CD4-positive, CD25-positive, alpha-beta regulatory T cell (primary cell): ENCODE results near the gene ZNF786. TPM values are rescaled to one million over a fixed set of nuclear protein-coding genes. Genes with fewer than 3 reads are reported as not detected.
A peak's percentile ranks its signal among the peaks of the same experiment; 100 is the strongest.

Experiments used
- ATAC-seq, 2 donors: fragments of 150-1000 bp; cut with Tn5 transposase; one replicate each; pipeline ENCODE4 v1.10.0; 2021; ENCODE audit warnings: low read depth in 2 of 2, moderate number of reproducible peaks in 2 of 2, moderate library complexity in 1 of 2
- DNase-seq, 3 donors: peaks; one replicate each; pipeline versions ENCODE4 v3.0.0 to v3.0.0-alpha.2; 2012 to 2022; ENCODE audit warnings: mixed read lengths in 1 of 3
- H3K27ac ChIP-seq: one replicate; pipeline ENCODE4 v1.7.0; 2013; ENCODE audit warnings: mild to moderate bottlenecking, low read length; ENCODE audit not compliant: insufficient read depth, poor library complexity, severe bottlenecking
- H3K27me3 ChIP-seq: one replicate; pipeline ENCODE4 v1.7.0; 2013; ENCODE audit warnings: low read length; ENCODE audit not compliant: control insufficient read depth, insufficient read depth
- H3K36me3 ChIP-seq: one replicate; pipeline ENCODE4 v1.7.0; 2013; ENCODE audit warnings: mild to moderate bottlenecking, low read length, moderate library complexity; ENCODE audit not compliant: control insufficient read depth, insufficient read depth
- H3K4me1 ChIP-seq: 2 replicates; pipeline ENCODE4 v1.7.0; 2013; ENCODE audit warnings: mild to moderate bottlenecking, low read length; ENCODE audit not compliant: insufficient read depth, control insufficient read depth, poor library complexity, severe bottlenecking
- H3K4me3 ChIP-seq: one replicate; pipeline ENCODE4 v1.7.0; 2013; ENCODE audit warnings: low read depth, mild to moderate bottlenecking, low read length, moderate library complexity
- H3K9me3 ChIP-seq, 2 experiments: 1 replicate in 1 of 2; 2 replicates in 1 of 2; pipeline ENCODE4 v1.7.0; 2013; ENCODE audit warnings: low read length in 2 of 2, mild to moderate bottlenecking in 1 of 2, moderate library complexity in 1 of 2; ENCODE audit not compliant: control insufficient read depth in 2 of 2
- H3K27ac Mint-ChIP-seq, 3 donors: one replicate each; pipeline ENCODE4 v1.8.0; 2020 to 2022; ENCODE audit warnings: mild to moderate bottlenecking in 3 of 3, mixed read lengths in 3 of 3, moderate library complexity in 2 of 3
- H3K27me3 Mint-ChIP-seq: one replicate; pipeline ENCODE4 v1.8.0; 2022; ENCODE audit warnings: mild to moderate bottlenecking, mixed read lengths
- H3K36me3 Mint-ChIP-seq: one replicate; pipeline ENCODE4 v1.8.0; 2020; ENCODE audit warnings: mixed read lengths
- H3K4me1 Mint-ChIP-seq, 4 donors: one replicate each; pipeline ENCODE4 v1.8.0; 2020 to 2022; ENCODE audit warnings: mixed read lengths in 4 of 4, mild to moderate bottlenecking in 1 of 4
- H3K4me3 Mint-ChIP-seq, 4 donors: one replicate each; pipeline ENCODE4 v1.8.0; 2020 to 2022; ENCODE audit warnings: mild to moderate bottlenecking in 4 of 4, mixed read lengths in 4 of 4, moderate library complexity in 3 of 4
- H3K9me3 Mint-ChIP-seq, 7 donors: one replicate each; pipeline ENCODE4 v1.8.0; 2020 to 2022; ENCODE audit warnings: mixed read lengths in 7 of 7, mild to moderate bottlenecking in 3 of 7, moderate library complexity in 2 of 7
- polyA plus RNA-seq, 4 donors: library from polyadenylated mRNA; unstranded; fragments of 300-500 nt; fragmentation: Illumina TruSeq; gene quantifications; one replicate each; pipeline ENCODE4 v1.2.3, GENCODE V29; 2021
- total RNA-seq: library from RNA; stranded (reverse); gene quantifications from one replicate; pipeline ENCODE4 v1.2.3, GENCODE V29; 2022

The ZNF786 gene
- total and polyA plus RNA-seq, 5 donors from 2014 or later: 1.5 to 9.9 (median 6.3) TPM

- Histone ChIP-seq H3K36me3 (no peaks in the 10 kb centered on the region), H3K9me3 (no peaks in the 10 kb centered on the region), H3K27ac (peak overlapping the region; percentile 87), H3K27me3 (no peaks in the 10 kb centered on the region), H3K4me1 (peaks cover 29% of the 10 kb centered on the region), H3K4me3 (peak overlapping the region; percentile 90)
- no peak for ATAC-seq
- peaks cover 8% of the 10 kb centered on the region for H3K36me3 Mint-ChIP-seq
- peak overlapping the region; percentile 90 to 96 (median 94) for H3K4me3 Mint-ChIP-seq
- DNase-seq: no peak
- no peaks in the 10 kb centered on the region for H3K9me3 Mint-ChIP-seq
- peak overlapping the region; percentile 92 to 98 (median 93) for H3K27ac Mint-ChIP-seq
- H3K27me3 Mint-ChIP-seq: peaks cover 9% of the 10 kb centered on the region
- H3K4me1 Mint-ChIP-seq: peaks cover 24 to 57% (median 42%) of the 10 kb centered on the region in 4 donors
These were observed 62.7 kb downstream of the ZNF786 start for GRCh38 chr7:149027611-149028345.

- peak overlapping the region; percentile 87 for H3K27ac ChIP-seq
- no peaks in the 10 kb centered on the region for H3K9me3 ChIP-seq
- peaks cover 29% of the 10 kb centered on the region for H3K4me1 ChIP-seq
- Mint-ChIP-seq H3K9me3 (no peaks in the 10 kb centered on the region), H3K27ac (peak overlapping the region; percentile 84 to 93 (median 92)), H3K4me3 (peak overlapping the region; percentile 90 to 96 (median 94)), H3K36me3 (peaks cover 10% of the 10 kb centered on the region), H3K4me1 (peaks cover 24 to 58% (median 44%) of the 10 kb centered on the region in 4 donors), H3K27me3 (peaks cover 9% of the 10 kb centered on the region)
- peak overlapping the region; percentile 90 for H3K4me3 ChIP-seq
- H3K27me3 ChIP-seq: no peaks in the 10 kb centered on the region
- no peaks in the 10 kb centered on the region for H3K36me3 ChIP-seq
- DNase-seq (peak in 1 of 3 donors; percentile 35), ATAC-seq (no peak)
These were observed 63.5 kb downstream of the ZNF786 start for GRCh38 chr7:149027055-149027454.

GRCh38 chr7:149023662-149024061, 66.9 kb downstream of the ZNF786 start:
- peaks cover 3% of the 10 kb centered on the region for H3K27me3 Mint-ChIP-seq
- peaks cover 13% of the 10 kb centered on the region for H3K36me3 ChIP-seq
- no peak for DNase-seq
- H3K4me1 Mint-ChIP-seq: peaks cover 19 to 58% (median 40%) of the 10 kb centered on the region in 4 donors
- peaks cover 0 to 1% (median 0%) of the 10 kb centered on the region in 7 donors for H3K9me3 Mint-ChIP-seq
- no peaks in the 10 kb centered on the region for H3K9me3 ChIP-seq
- H3K27ac ChIP-seq: no peak overlapping the region
- H3K4me3 Mint-ChIP-seq: peak overlapping the region in 1 of 4 donors; percentile 3
- no peak for ATAC-seq
- H3K36me3 Mint-ChIP-seq: peaks cover 29% of the 10 kb centered on the region
- peaks cover 29% of the 10 kb centered on the region for H3K4me1 ChIP-seq
- H3K27me3 ChIP-seq: no peaks in the 10 kb centered on the region
- peak overlapping the region; percentile 69 to 80 (median 71) for H3K27ac Mint-ChIP-seq
- no peak overlapping the region for H3K4me3 ChIP-seq

GRCh38 chr7:149022756-149023360, 67.7 kb downstream of the ZNF786 start:
- H3K27ac ChIP-seq: no peak overlapping the region
- no peak for DNase-seq

GRCh38 chr7:149021725-149022062, 68.8 kb downstream of the ZNF786 start:
- Mint-ChIP-seq H3K4me3 (peak overlapping the region in 1 of 4 donors; percentile 47), H3K9me3 (peaks cover 0 to 1% (median 0%) of the 10 kb centered on the region in 7 donors), H3K4me1 (peaks cover 8 to 44% (median 29%) of the 10 kb centered on the region in 4 donors), H3K27me3 (no peaks in the 10 kb centered on the region), H3K27ac (peak overlapping the region in 1 of 3 donors; percentile 74), H3K36me3 (peaks cover 32% of the 10 kb centered on the region)
- H3K4me1 ChIP-seq: peaks cover 16% of the 10 kb centered on the region
- H3K36me3 ChIP-seq: peaks cover 21% of the 10 kb centered on the region
- H3K4me3 ChIP-seq: no peak overlapping the region
- no peaks in the 10 kb centered on the region for H3K9me3 ChIP-seq
- H3K27ac ChIP-seq: no peak overlapping the region
- H3K27me3 ChIP-seq: no peaks in the 10 kb centered on the region
- no peak for DNase-seq
- no peak for ATAC-seq

More at GRCh38 chr7:149022756-149023360, 67.7 kb downstream of the ZNF786 start:
- Mint-ChIP-seq H3K27ac (peak overlapping the region in 2 of 3 donors; percentile 38 to 56), H3K9me3 (peaks cover 0 to 1% (median 0%) of the 10 kb centered on the region in 7 donors), H3K4me1 (peaks cover 19 to 55% (median 38%) of the 10 kb centered on the region in 4 donors), H3K4me3 (peak overlapping the region in 1 of 4 donors; percentile 47), H3K27me3 (no peaks in the 10 kb centered on the region), H3K36me3 (peaks cover 29% of the 10 kb centered on the region)
- Histone ChIP-seq H3K9me3 (no peaks in the 10 kb centered on the region), H3K27me3 (no peaks in the 10 kb centered on the region), H3K4me3 (no peak overlapping the region), H3K4me1 (peaks cover 28% of the 10 kb centered on the region), H3K36me3 (peaks cover 17% of the 10 kb centered on the region)
- no peak for ATAC-seq

DNA sequence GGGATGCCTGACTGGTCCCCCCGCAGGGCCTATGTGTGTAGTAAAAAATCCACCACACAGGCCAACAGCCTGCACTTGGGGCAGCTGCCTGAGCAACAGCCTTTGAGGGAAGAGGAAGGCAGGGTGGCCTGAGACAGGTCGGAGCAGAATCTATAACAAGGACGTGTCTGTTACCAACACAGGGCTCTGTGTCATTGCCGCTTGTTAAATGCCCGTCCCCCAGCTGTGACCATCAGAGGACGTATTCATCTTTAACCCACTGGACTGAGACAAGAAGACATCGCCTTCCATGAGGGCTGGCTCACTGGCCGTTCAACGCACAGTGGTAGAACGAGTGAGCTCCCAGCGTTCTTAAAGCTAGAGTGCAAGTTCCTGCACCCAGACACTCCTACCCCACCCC, 70.0 kb downstream of the ZNF786 start:
- H3K4me1 ChIP-seq: peaks cover 4% of the 10 kb centered on the region
- Mint-ChIP-seq H3K4me3 (no peak overlapping the region), H3K4me1 (peaks cover 4 to 32% (median 20%) of the 10 kb centered on the region in 4 donors), H3K27me3 (no peaks in the 10 kb centered on the region), H3K9me3 (peaks cover 0 to 1% (median 0%) of the 10 kb centered on the region in 7 donors), H3K27ac (no peak overlapping the region), H3K36me3 (peaks cover 33% of the 10 kb centered on the region)
- no peaks in the 10 kb centered on the region for H3K27me3 ChIP-seq
- no peak overlapping the region for H3K27ac ChIP-seq
- H3K36me3 ChIP-seq: peaks cover 29% of the 10 kb centered on the region
- ATAC-seq (no peak), DNase-seq (no peak)
- no peak overlapping the region for H3K4me3 ChIP-seq
- H3K9me3 ChIP-seq: no peaks in the 10 kb centered on the region
